Left lobe of liver (tissue), 2 donors: ENCODE results near the gene PAPLN. TPM values are rescaled to one million over a fixed set of nuclear protein-coding genes. Genes with fewer than 3 reads are reported as not detected.
A peak's percentile ranks its signal among the peaks of the same experiment; 100 is the strongest.
"Not testable (repeated sequence)": the region's sequence is repeated elsewhere in the genome, so short reads cannot be mapped to it uniquely, and the experiment has no call there.

Experiments used
- ATAC-seq: fragments of 200-7000 bp; cut with Tn5 transposase; one replicate; pipeline ENCODE4 v1.9.1; 2020; ENCODE audit warnings: mild to moderate bottlenecking, moderate library complexity
- DNase-seq: peaks from one replicate; pipeline ENCODE4 v3.0.0-alpha.2; 2020; ENCODE audit warnings: low spot score
- total RNA-seq: library from RNA; stranded (reverse); gene quantifications from one replicate; pipeline ENCODE4 v1.2.1, GENCODE V29; 2021
- donor health status: DM: no; HTN: no; CAD: no; lungs with moderate emphysema.
- donor health status: DM: no; HTN: yes; CAD: no.

The PAPLN gene
- total RNA-seq, 1 donor from 2014 or later = 1.9 TPM

GRCh38 chr14:73283608-73284379, 46.5 kb downstream of the PAPLN start:
- peak; percentile 28 for ATAC-seq
- DNase-seq = no peak

DNA sequence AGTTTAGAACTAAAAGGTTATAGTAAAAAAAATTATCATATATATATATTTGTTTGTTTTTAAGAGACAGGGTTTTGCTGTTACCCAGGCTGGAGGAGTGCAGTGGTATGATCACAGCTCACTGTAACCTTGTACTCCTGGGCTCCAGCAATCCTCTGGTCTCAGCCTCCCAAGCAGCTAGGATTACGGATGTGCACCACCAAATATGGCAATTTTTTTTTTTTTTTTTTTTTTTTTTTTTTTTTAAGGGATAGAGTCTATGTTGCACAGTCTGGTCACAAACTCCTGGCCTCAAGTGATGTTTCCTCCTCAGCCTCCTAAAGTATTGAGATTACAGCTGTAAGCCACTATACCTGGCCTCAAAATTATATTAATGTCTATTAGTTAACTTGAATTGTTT, 48.7 kb downstream of the PAPLN start:
- DNase-seq (no peak), ATAC-seq (no peak)

DNA sequence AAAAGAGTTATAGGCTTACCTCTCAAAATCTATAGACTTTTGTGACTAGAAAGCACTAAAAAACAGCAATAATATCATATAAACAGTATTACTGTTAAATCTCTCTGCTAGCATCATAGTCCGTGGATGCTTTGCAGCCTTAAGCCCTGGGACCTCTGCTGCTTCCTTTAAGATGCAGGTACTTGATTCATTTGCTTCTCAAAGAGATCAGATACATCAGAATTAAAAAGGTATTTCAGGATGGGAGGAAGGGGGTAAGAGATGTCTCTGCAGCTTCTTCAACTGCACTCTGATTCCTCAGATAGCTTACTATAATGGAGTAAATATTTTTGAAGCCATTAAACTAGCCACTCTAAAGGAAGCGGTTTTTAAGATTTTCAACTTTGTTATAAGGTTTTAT, 49.3 kb downstream of the PAPLN start:
- DNase-seq (no peak), ATAC-seq (no peak)

GRCh38 chr14:73287071-73287470, 49.8 kb downstream of the PAPLN start:
- DNase-seq (no peak), ATAC-seq (no peak)

- DNase-seq = no peak
- ATAC-seq = no peak
These were observed 52.0 kb downstream of the PAPLN start for GRCh38 chr14:73289308-73289707.

GRCh38 chr14:73289729-73290128, 52.4 kb downstream of the PAPLN start:
- no peak for DNase-seq
- no peak for ATAC-seq

GRCh38 chr14:73290279-73290678, 53.0 kb downstream of the PAPLN start:
- ATAC-seq (no peak), DNase-seq (no peak)

DNA sequence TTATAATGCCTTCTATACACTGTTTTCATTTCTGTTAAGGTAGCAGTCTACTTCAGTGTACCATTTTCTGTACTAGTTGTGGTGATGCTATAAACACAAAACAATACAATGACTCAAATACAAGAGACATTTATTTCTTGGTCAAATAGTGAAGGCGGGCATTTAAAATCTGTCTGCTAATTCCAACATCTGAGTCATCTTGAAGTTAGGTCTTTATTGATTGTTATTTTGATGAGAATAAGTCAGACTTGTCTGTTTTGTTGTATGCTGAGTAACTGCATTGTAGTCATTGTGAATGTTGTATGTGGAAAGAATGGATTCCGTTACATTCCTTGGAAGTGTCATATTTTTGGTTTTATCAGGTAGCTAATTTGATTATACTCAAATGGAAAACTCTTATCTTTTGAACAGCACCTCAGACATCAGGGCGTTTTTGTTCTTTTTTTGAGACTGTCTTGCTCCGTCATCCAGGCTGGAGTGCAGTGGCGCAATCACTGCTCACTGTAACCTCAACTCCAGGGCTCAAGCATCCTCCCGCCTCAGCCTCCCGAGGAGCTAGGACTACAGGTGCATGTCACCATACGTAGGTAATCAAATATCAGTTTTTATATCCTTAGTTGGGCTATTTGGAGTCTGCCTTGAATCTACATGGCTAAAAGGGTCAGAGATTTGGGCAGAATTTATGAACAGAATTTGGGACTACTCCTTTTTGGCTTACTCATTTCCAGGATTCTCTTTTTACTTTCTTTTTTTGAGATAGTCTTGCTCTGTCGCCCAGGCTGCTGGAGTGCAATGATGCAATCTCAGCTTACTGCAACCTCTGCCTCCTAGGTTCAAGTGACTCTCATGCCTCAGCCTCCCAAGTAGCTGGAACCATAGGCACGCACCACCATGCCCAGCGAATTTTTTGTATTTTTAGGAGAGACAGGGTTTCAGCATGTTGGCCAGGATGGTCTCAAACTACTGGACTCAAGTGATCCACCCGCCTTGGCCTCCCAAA, 56.8 kb downstream of the PAPLN start:
- DNase-seq (no peak), ATAC-seq (no peak)

- DNase-seq (no peak), ATAC-seq (peak; percentile 79)
These were observed 58.0 kb downstream of the PAPLN start for GRCh38 chr14:73295198-73295796.

DNA sequence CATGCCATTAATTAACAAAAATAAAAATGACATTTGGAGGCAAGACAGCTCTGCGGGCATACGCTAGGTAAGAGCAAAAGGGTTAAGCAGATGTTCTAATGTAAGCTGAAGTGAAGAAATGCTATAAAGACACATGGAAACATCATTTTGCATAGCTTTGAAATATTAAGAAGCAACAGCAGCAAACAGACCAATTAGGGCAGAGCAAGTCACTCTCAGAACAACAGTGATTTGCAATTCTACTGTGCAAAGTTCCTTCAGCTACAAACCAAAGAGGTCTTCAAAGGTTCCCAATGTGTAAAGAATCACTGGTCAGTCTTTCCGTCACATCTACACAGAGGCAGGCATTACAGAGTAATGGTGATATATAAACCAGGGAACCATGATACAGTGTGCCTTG, 68.2 kb downstream of the PAPLN start:
- DNase-seq = no peak
- ATAC-seq = no peak

DNA sequence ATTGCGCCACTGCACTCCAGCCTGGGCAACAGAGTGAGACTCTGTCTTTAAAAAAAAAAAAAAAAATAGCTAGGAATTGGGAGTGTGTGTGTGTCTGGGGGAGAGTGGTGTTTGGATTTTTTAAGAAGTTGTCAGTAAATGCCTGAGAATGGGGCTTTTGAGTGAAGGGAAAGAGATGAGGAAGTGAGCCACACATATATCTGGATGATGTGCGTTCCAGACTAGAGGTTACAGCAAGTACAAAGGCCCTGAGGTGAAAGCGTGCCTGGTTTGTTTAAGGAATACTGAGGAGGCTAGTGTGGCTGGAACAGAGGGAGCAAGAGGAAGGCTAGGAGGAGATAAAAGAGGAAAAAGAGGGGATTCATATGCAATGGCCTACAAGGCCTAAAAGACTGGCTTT, 70.0 kb downstream of the PAPLN start:
- ATAC-seq (no peak), DNase-seq (no peak)

GRCh38 chr14:73309207-73309606, 71.9 kb downstream of the PAPLN start:
- not testable (repeated sequence) for ATAC-seq, DNase-seq

- ATAC-seq (no peak), DNase-seq (no peak)
These were observed 74.4 kb downstream of the PAPLN start for GRCh38 chr14:73311708-73312030.

- ATAC-seq = no peak
These were observed 75.4 kb downstream of the PAPLN start for GRCh38 chr14:73312687-73313086.

DNA sequence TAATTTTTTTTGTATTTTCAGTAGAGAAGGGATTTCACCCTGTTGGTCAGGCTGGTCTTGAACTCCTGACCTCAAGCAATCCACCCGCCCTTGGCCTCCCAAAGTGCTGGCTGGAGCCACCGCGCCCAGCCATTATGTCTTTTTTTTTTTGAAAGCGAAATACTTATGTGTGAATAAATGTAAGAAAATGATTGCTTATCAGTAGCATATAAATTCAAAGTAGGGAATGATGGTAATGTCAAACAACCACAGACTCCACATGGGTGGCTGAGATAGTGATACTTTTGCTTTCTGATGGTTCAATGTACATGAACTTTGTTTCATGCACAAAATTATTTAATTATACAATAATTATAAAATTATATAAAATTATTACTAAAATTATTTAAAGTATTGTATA, 75.8 kb downstream of the PAPLN start:
- DNase-seq (no peak), ATAC-seq (no peak)

More at GRCh38 chr14:73312687-73313086, 75.4 kb downstream of the PAPLN start:
- no peak for DNase-seq

DNA sequence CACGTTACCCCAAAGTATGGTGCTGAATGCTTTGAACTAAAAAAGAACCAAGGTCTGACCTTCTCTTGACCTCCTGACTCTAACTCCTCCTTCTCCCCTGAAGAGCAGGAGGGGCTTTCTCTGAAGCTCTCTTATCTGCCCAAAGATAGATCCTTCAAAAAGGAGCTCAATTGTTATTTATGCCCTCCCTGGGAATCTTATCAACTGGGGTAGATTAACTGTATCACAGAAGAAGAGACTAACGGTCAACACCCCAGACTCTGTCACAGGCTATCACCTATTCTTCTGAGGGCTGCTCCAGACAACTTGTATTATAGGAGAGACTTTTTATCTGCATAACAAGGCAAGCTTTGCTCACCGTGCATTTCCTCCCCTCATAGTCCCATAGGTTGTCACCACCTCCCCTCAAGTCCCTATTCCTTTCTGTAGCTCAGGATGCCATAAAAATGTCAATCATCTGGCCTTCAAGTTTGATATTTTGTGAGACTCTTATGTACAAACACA, 86.6 kb downstream of the PAPLN start:
- no peak for ATAC-seq
- DNase-seq = no peak

Other genes starting within 250 kb of the PAPLN start
- gene ZFYVE1, start 210.4 kb upstream of the PAPLN start, total RNA-seq = 13.4 TPM
- 21.7 TPM for gene RBM25, start 179.0 kb upstream of the PAPLN start, total RNA-seq
- gene PSEN1, start 101.0 kb upstream of the PAPLN start, total RNA-seq = 22.8 TPM
- gene NUMB, start 221.0 kb downstream of the PAPLN start, total RNA-seq = 41.9 TPM